Measurements from ENCODE around the gene TMEM232.

The TMEM232 gene

GRCh38 chr5:110401881-110402280, 324.6 kb downstream of the TMEM232 start:
- DNase-seq (ENCODE audit: low read depth), result no peak

GRCh38 chr5:110398951-110399350, 327.5 kb downstream of the TMEM232 start:
- DNase-seq (ENCODE audit: low read depth), result no peak

- DNase-seq (ENCODE audit: low read depth), result no peak
These were observed 329.2 kb downstream of the TMEM232 start for GRCh38 chr5:110397281-110397680.

GRCh38 chr5:110386782-110387181, 339.7 kb downstream of the TMEM232 start:
- DNase-seq (ENCODE audit: low read depth), result no peak

GRCh38 chr5:110383231-110383630, 343.2 kb downstream of the TMEM232 start:
- DNase-seq (ENCODE audit: low read depth), result no peak

- DNase-seq (ENCODE audit: low read depth), result no peak
These were observed 348.5 kb downstream of the TMEM232 start for GRCh38 chr5:110377943-110378342.

GRCh38 chr5:110377361-110377760, 349.1 kb downstream of the TMEM232 start:
- no peak for DNase-seq (ENCODE audit: low read depth)

GRCh38 chr5:110376281-110376951, 350.1 kb downstream of the TMEM232 start:
- DNase-seq (ENCODE audit: low read depth), result no peak

- DNase-seq (ENCODE audit: low read depth), result no peak
These were observed 354.8 kb downstream of the TMEM232 start for GRCh38 chr5:110371725-110372041.

- no peak for DNase-seq (ENCODE audit: low read depth)
These were observed 355.3 kb downstream of the TMEM232 start for GRCh38 chr5:110371011-110371724.

All from activated T-cell treated with anti-CD3 and anti-CD28 coated beads for 24 hours (primary cell).